GM19099 (cell line): Measurements from ENCODE around the gene FAM174C.

Experiments
- POLR2A ChIP-seq: IDR thresholded peaks from 3 replicates; pipeline ENCODE4 v1.6.1; 2011; ENCODE audit warnings: low read depth; ENCODE audit not compliant: insufficient read length; ENCODE audit errors: extremely low read depth

The FAM174C gene

DNA sequence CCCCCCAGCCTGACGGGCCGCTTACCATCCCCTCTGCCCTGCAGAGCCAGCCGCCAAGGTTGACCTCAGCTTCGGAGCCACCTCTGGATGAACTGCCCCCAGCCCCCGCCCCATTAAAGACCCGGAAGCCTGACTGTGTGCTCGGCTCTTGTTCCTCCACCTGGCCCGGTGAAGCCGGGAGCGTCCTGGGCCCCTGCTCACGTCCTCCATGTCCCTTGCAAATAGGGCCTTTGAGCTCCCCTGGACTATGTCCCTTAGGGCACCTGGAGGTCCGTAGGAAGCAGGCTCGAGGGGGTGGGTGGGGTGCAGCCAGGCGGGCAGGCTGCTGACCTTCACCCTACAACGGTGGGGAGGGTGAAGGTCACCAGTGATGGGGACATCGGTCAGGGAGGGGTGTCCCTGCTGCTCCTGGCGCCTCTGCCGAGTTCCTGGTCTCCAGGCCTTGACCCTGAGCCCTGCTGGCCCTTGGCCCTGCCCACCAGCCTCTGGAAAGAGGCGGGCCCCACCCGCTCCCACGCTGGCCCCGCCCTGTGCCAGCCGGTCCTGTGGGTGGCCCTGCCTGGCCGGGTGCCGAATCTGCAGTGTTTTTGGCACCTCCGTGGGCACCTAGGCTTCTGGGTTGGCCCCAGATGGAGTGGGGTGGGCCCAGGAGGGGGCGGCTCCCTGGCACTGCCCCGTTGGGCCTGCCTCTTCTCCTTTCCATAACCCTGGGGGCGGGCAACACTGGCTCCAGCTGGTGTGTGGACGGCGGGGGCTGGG lies 30.5 kb upstream of the FAM174C start:
- TF ChIP-seq POLR2A: no peak

GRCh38 chr19:1245494-1246264 lies 29.7 kb upstream of the FAM174C start:
- TF ChIP-seq POLR2A: no peak

- no peak for TF ChIP-seq POLR2A
Measured at GRCh38 chr19:1247748-1248138, 27.6 kb upstream of the FAM174C start.

DNA sequence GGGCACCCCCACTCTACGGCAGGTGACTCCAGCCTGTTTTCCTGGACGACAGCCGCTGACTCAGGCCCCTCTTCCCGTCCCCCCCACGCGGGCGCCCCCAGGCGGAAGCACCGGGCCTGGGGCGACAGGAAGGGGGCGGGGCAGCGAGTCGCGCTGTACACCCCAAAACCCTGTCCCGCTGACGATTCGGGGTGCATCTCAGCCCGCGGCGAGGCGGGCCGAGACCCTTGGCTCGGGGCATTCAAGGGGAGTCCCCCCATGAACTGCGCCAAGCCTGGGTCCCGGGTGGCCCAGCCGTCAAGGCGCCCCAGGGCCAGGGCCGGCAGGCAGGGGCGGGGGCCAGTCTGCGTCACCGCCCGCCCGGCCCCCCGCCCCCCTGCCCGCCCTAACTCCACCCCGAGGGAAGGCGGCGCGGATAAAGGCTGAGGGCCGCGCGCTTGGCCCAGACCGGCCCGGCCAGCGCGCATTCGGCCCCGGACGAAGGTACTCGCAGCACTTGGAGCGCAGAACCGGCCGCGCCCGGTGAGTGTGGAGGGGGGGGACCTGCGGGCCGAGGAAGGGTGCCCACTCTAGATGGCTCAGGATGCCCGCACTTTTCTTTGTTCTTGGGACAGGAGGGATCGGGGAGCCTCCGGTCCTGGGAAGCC lies 27.1 kb upstream of the FAM174C start, which contains the start of gene MIDN:
TSS of gene MIDN (plus strand) at position 445 of the 647 bp plus-strand sequence. CDS start 1,714 bp downstream, outside the sequence.
- peak; percentile 95 for TF ChIP-seq POLR2A

GRCh38 chr19:1248786-1249297 lies 26.5 kb upstream of the FAM174C start:
- no peak for TF ChIP-seq POLR2A

GRCh38 chr19:1249298-1249989 lies 25.9 kb upstream of the FAM174C start:
- peak; percentile 91 for TF ChIP-seq POLR2A

DNA sequence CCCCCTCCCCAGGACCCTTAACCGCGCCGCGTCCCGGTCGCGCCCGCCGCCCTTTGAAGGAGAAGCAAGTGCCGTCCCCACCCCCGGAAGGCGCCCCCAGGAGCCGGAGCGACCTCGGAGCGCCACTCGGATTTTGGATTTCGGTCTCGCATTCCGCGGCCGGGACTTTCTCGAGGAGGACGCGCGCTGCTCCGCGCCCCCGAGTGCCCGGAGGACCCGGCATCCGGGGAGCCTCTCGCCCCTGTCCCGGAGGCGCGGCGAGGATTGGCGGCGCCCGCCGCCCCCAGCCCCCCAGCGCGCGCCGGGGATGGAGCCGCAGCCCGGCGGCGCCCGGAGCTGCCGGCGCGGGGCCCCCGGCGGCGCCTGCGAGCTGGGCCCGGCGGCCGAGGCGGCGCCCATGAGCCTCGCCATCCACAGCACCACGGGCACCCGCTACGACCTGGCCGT lies 25.3 kb upstream of the FAM174C start:
- no peak for TF ChIP-seq POLR2A

- TF ChIP-seq POLR2A: peak; percentile 48
Measured at GRCh38 chr19:1250437-1251260, 24.7 kb upstream of the FAM174C start.

DNA sequence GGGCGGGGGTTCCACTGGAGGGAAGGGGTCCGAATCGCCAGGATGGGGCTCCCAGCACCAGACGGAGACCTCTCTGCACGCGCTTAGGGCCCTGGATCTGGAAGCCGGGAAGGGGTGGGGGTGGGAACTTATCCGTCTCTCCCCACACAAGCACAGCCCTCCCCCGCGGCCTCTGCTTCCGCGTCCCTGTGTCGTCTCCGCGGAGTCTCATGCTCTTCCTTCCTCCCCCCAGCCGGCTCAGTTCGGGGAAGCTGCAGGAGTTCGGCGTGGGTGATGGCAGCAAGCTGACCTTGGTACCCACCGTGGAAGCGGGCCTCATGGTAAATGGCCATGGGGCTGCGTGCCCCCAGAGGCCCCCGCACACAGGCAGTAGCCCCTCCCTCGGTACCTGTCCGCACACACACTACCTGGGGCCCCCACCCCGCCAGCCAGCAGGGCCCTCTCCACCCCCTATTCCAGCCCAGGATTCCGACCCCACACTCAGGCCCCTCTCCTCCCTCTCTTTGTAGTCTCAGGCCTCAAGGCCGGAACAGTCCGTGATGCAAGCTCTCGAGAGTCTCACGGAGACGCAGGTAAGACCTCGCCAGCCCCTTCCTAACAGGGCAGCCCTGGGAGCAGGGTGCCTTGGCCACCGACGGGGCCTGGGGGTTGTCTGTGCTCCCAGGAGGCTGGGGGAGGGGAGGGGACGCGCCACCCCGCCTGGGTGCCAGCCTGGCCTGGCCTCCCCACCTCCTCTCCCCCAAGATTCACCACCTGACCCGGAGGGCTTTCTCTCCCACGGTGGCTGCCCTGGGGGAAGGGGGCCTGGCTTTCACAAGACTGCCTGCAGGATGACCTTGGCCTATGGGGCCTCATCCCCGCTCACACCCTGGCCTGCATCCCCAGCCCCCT lies 23.8 kb upstream of the FAM174C start:
- no peak for TF ChIP-seq POLR2A

- TF ChIP-seq POLR2A: no peak
Measured at GRCh38 chr19:1252221-1252820, 23.0 kb upstream of the FAM174C start.

DNA sequence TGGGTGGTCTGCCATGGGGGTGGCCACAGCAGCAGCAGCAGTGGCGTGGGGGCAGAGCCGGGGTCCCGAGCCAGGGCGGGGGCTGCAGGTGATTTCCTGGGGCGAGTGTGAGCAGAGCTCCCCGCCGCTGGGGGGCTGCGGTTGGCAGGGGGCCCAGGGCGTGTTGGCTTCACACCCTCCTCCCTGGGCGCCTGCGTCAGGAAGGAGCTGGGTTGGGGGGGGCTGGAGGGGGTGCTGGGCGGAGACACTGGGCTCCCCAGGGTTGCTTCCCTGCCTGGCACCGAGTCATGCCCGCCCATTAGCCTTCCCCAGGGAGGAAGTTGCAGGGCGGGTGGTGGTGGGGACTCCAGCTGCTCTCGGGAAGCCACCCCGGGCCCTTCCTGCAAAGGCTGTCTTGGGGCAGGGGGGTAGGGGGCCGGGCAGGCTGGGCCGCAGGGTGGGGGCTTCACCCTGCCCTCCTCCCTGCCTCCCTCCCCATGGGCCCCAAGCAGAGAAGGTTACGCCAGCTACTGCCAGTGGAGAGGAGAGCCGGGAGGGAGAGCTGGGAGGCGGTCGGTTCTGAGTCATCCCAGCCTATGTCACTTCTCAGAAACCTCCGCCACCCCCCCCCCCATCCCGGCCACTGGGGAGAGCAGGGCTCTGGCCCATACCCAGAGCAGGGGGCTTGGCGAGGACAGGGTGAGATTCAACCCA lies 22.4 kb upstream of the FAM174C start:
- TF ChIP-seq POLR2A: peak; percentile 29

- TF ChIP-seq POLR2A: no peak
Measured at GRCh38 chr19:1253514-1254080, 21.7 kb upstream of the FAM174C start.

GRCh38 chr19:1254081-1254527 lies 21.2 kb upstream of the FAM174C start:
- no peak for TF ChIP-seq POLR2A
